ENCODE data around the gene USP30. TPM values are rescaled to one million over a fixed set of nuclear protein-coding genes. Genes with fewer than 3 reads are reported as not detected.

USP30 gene
- total and polyA plus RNA-seq, 9 of the 15 experiments (the other 6 are each of a cell fraction or from before 2014, with no cell fraction given): 1.4 to 15.2 (median 7.0) TPM

DNA sequence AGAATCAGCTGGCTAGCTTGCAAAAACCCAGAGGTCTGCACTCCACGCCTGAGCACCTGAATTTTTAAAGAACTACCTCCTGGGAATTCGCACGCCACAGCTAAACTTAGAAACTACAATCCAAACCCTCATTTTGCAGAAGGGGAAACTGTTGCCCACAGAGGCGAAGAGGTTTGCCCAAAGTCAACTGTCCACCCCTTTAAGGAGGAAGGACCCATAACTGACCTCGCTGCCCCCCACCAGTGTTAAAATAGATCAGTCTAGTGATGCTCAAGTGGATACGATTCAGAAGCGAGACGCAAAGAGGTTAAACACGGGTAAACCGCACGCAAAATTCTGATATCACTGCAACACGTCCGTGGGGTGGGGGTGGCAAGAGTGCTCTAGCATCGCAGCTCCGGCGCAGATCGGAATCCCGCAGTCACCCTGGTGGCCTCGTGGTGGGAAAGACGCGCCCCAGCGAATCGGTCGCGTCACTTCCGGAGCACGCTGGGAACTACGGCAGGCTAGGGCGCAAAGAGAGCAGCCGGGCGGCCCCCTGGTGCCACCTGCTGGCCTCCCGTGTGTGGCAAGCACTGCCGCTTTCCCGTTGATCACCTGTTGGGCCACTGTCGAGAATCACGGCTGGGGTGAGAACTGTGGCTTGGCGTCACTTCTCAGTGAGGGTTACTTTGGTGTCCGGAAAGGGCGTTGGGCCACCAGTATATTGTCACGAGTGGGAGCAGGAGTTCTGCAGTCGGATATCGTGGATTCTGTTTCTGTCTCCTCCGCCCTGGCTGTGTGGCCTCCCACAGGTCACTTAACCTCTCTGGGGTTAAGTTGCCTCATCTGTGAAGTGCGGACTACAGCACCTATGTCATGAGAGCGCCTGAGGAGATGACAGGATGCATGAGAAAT is 40.9 kb downstream of the USP30 start, which contains the start of gene ALKBH2 (continued):
- TF ChIP-seq ZNF699 (CRISPR knock-in tag; IDR thresholded peaks at IDR 0.05; ENCODE audit: insufficient replicate concordance): no peak
- no peak; the same call in 1 of the 2 replicates for TF ChIP-seq DMBX1 (CRISPR knock-in tag; IDR thresholded peaks at IDR 0.05; ENCODE audit: borderline replicate concordance)
- no peak for TF ChIP-seq RBM17 (IDR thresholded peaks at IDR 0.05; ENCODE audit: borderline replicate concordance, low read depth, low read length)
- TF ChIP-seq, protein P1, sequence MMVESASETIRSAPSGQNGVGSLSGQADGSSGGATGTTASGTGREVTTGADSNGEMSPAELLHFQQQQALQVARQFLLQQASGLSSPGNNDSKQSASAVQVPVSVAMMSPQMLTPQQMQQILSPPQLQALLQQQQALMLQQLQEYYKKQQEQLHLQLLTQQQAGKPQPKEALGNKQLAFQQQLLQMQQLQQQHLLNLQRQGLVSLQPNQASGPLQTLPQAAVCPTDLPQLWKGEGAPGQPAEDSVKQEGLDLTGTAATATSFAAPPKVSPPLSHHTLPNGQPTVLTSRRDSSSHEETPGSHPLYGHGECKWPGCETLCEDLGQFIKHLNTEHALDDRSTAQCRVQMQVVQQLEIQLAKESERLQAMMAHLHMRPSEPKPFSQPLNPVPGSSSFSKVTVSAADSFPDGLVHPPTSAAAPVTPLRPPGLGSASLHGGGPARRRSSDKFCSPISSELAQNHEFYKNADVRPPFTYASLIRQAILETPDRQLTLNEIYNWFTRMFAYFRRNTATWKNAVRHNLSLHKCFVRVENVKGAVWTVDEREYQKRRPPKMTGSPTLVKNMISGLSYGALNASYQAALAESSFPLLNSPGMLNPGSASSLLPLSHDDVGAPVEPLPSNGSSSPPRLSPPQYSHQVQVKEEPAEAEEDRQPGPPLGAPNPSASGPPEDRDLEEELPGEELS (CRISPR knock-in tag; IDR thresholded peaks at IDR 0.05; ENCODE audit: borderline replicate concordance): no peak
- peak; percentile 83; the same call in 1 of the 2 replicates for TF ChIP-seq ESRRA (IDR thresholded peaks at IDR 0.05; ENCODE audit: borderline replicate concordance, low read depth)
- TF ChIP-seq U2AF2 (optimal IDR thresholded peaks at IDR 0.05; ENCODE audit: low read depth, low read length): no peak
- peak; percentile 67 for TF ChIP-seq TAF9B (IDR thresholded peaks at IDR 0.05; ENCODE audit: partially characterized antibody)
- TF ChIP-seq GATAD2A (IDR thresholded peaks at IDR 0.05): no peak
- TF ChIP-seq ETV5 (CRISPR knock-in tag; IDR thresholded peaks at IDR 0.05; ENCODE audit: low read depth): peak; percentile 92
- no peak for TF ChIP-seq ZNF507 (tag; conservative IDR thresholded peaks at IDR 0.05)
- TF ChIP-seq EP400 (IDR thresholded peaks at IDR 0.05): peak; percentile 96
- peak; percentile 95 for TF ChIP-seq GABPA (tag; conservative IDR thresholded peaks at IDR 0.05; ENCODE audit: low read depth)
- TF ChIP-seq CBFA2T2 (conservative IDR thresholded peaks at IDR 0.05): no peak
- TF ChIP-seq HDAC1 (IDR thresholded peaks at IDR 0.05): peak in 1 of 2 experiments; percentile 88; a peak in 2 of 4 replicates
- TF ChIP-seq, protein P2, sequence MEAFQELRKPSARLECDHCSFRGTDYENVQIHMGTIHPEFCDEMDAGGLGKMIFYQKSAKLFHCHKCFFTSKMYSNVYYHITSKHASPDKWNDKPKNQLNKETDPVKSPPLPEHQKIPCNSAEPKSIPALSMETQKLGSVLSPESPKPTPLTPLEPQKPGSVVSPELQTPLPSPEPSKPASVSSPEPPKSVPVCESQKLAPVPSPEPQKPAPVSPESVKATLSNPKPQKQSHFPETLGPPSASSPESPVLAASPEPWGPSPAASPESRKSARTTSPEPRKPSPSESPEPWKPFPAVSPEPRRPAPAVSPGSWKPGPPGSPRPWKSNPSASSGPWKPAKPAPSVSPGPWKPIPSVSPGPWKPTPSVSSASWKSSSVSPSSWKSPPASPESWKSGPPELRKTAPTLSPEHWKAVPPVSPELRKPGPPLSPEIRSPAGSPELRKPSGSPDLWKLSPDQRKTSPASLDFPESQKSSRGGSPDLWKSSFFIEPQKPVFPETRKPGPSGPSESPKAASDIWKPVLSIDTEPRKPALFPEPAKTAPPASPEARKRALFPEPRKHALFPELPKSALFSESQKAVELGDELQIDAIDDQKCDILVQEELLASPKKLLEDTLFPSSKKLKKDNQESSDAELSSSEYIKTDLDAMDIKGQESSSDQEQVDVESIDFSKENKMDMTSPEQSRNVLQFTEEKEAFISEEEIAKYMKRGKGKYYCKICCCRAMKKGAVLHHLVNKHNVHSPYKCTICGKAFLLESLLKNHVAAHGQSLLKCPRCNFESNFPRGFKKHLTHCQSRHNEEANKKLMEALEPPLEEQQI (IDR thresholded peaks at IDR 0.05): no peak
- TF ChIP-seq, protein P3, sequence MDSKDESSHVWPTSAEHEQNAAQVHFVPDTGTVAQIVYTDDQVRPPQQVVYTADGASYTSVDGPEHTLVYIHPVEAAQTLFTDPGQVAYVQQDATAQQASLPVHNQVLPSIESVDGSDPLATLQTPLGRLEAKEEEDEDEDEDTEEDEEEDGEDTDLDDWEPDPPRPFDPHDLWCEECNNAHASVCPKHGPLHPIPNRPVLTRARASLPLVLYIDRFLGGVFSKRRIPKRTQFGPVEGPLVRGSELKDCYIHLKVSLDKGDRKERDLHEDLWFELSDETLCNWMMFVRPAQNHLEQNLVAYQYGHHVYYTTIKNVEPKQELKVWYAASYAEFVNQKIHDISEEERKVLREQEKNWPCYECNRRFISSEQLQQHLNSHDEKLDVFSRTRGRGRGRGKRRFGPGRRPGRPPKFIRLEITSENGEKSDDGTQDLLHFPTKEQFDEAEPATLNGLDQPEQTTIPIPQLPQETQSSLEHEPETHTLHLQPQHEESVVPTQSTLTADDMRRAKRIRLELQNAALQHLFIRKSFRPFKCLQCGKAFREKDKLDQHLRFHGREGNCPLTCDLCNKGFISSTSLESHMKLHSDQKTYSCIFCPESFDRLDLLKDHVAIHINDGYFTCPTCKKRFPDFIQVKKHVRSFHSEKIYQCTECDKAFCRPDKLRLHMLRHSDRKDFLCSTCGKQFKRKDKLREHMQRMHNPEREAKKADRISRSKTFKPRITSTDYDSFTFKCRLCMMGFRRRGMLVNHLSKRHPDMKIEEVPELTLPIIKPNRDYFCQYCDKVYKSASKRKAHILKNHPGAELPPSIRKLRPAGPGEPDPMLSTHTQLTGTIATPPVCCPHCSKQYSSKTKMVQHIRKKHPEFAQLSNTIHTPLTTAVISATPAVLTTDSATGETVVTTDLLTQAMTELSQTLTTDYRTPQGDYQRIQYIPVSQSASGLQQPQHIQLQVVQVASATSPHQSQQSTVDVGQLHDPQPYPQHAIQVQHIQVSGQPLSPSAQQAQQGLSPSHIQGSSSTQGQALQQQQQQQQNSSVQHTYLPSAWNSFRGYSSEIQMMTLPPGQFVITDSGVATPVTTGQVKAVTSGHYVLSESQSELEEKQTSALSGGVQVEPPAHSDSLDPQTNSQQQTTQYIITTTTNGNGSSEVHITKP (IDR thresholded peaks at IDR 0.05; ENCODE audit: partially characterized antibody): peak; percentile 79
- TF ChIP-seq ZNF707 (CRISPR knock-in tag; conservative IDR thresholded peaks at IDR 0.05): no peak
- TF ChIP-seq RUNX1 (IDR thresholded peaks at IDR 0.05; ENCODE audit: low read depth): no peak
- no peak for TF ChIP-seq JUNB (CRISPR knock-in tag; conservative IDR thresholded peaks at IDR 0.05)
- TF ChIP-seq MED1 (CRISPR knock-in tag; IDR thresholded peaks at IDR 0.05; ENCODE audit: borderline replicate concordance): no peak

All from K562 (cell line).